ENCODE measurements around the gene NATD1. TPM values are rescaled to one million over a fixed set of nuclear protein-coding genes. Genes with fewer than 3 reads are reported as not detected.

NATD1 gene
- total and polyA plus RNA-seq, 10 of the 15 experiments (the other 5 are each of a cell fraction or from before 2014, with no cell fraction given) = 0.02 to 0.33 (median 0.15) TPM

GRCh38 chr17:21287703-21288449, 34.7 kb upstream of the NATD1 start (continued):
- TF ChIP-seq JUND (IDR thresholded peaks at IDR 0.05; ENCODE audit: low read depth, low read length) (peak; percentile 36; the same call in 1 of the 2 replicates), RBBP5 (conservative IDR thresholded peaks at IDR 0.05) (no peak), STAT3 (IDR thresholded peaks at IDR 0.05; ENCODE audit: low read depth, low read length) (no peak), POLR2AphosphoS5 (IDR thresholded peaks at IDR 0.05; ENCODE audit: low read length) (peak; percentile 53; the same call in 1 of the 2 replicates), STAT1 (conservative IDR thresholded peaks at IDR 0.05) (no peak), HSF1 (IDR thresholded peaks at IDR 0.05; ENCODE audit: low read depth, low read length) (0 out of 2 replicates have a peak, but pooled peaks have one; percentile 14), ZBTB4 (CRISPR knock-in tag; IDR thresholded peaks at IDR 0.05) (no peak), E2F8 (IDR thresholded peaks at IDR 0.05; ENCODE audit: low read depth, partially characterized antibody) (no peak), SMAD1 (IDR thresholded peaks at IDR 0.05; ENCODE audit: low read depth, partially characterized antibody) (no peak), PAX5 (IDR thresholded peaks at IDR 0.05; ENCODE audit: borderline replicate concordance, low read depth, low read length) (0 out of 2 replicates have a peak, but pooled peaks have one; percentile 57), CHD1 (IDR thresholded peaks at IDR 0.05; ENCODE audit: low read depth, low read length) (no peak), SUPT20H (IDR thresholded peaks at IDR 0.05; ENCODE audit: borderline replicate concordance, control insufficient read depth, low read depth, low read length) (no peak), CEBPB (IDR thresholded peaks at IDR 0.05; ENCODE audit: borderline replicate concordance in 1 of 2, low read depth in 2 of 2, low read length in 2 of 2) (no peak), CBFB (IDR thresholded peaks at IDR 0.05; ENCODE audit: low read depth) (no peak), E2F4 (IDR thresholded peaks at IDR 0.05; ENCODE audit: low read depth, low read length) (no peak), MEF2A (IDR thresholded peaks at IDR 0.05; ENCODE audit: insufficient read depth, low read depth, low read length) (no peak), MEF2B (IDR thresholded peaks at IDR 0.05; ENCODE audit: partially characterized antibody, poor library complexity, severe bottlenecking) (peak; percentile 24), BCL11A (IDR thresholded peaks at IDR 0.05; ENCODE audit: low read depth, low read length) (no peak), IRF4 (IDR thresholded peaks at IDR 0.05; ENCODE audit: low read depth, low read length) (no peak), FOXK2 (IDR thresholded peaks at IDR 0.05) (no peak), CBX3 (IDR thresholded peaks at IDR 0.05; ENCODE audit: borderline replicate concordance, low read depth) (no peak), CHD2 (IDR thresholded peaks at IDR 0.05; ENCODE audit: borderline replicate concordance, low read depth, low read length) (peak; percentile 57; the same call in 1 of the 2 replicates)
